ENCODE measurements around the gene ZNF516.
A peak's percentile ranks its signal among the peaks of the same experiment; 100 is the strongest.

Gene ZNF516

DNA sequence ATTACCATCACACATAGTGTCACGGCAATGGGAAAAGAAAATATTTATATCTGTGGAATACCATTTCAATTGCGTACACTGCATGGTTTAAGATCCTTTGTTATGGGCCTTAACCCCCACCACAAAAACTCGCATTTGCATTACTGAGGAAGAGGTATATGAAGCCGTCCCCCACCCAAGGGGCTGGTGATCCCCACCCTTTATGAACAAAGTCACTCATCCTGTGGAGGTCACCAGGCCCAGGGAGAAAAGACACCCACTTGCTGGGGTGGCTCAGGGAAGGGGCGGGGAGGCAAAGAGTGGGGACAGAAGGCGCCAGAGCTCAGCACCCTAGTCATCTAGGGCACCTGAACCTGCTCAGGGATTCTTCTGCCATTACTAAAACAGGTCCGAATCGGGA is 133.8 kb downstream of the ZNF516 start:
- DNase-seq, result no peak

DNA sequence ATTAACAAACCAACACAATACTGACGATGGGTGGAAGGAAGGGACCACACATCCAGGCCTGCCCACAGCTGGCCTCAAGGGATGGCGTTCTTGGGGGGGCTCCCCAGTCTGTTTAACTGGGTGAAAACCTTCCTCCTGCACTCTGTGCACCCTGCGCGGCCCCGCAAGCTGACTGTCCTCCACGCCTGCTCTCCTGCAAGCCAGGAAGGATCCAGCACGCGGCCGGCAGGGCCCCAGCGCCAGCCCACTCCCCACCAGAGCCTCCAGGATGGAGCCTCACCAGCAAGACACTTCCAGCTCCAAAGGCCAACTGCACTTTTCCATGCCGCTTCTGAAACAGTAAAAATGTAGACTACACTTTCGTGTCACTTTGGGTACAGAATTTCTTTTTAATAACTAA is 135.1 kb downstream of the ZNF516 start:
- no peak for DNase-seq

DNA sequence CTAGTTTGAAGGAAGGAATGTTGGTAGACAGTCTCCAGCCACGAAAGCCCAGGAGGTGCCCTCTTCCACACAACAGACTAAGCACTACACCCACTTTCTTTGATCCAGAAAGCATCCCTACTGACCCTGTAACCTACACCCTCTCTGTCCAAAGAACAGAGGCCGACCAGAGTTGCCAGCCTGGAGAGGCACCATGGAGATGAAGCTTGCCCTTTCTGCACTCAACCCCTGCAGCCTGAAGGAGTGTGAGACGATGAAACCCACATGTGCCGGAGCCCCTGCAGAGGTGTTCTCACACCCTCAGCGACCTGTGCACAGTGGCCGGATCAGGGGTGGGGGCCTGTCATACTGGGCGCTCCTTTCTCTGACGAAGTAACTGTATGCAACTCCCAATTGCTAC is 136.3 kb downstream of the ZNF516 start:
- no peak for DNase-seq

DNA sequence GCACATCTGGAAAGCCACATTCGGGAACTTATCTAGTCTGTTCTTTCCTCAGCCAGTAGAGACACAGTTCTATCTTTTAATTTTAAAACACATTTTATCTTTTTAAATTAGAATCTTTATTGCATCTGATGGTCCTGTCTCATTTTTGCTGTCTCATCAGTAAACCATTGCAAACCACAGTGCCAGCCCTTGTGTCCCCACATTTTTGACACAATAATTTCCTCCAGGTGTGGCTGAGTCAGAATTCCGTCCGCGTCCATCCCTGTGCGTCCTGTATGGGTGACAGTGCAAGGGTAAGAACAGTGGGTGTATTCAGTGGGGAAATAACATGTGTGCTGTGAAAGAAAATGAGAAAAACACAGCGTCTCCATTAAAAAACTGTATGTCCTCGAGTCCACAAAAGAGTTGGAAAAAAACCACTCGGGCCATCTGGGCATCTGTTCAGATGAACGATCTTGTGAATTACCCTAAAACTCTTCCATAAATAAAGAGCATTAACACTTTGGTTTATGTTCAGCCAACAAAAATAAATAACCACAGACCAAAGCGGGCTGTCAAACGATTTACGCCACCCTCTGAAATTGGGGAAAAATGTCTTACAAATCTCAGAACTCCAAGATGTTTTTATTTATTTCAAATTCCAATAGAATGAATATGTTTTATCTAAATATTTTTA is 137.3 kb downstream of the ZNF516 start:
- no peak for DNase-seq

DNA sequence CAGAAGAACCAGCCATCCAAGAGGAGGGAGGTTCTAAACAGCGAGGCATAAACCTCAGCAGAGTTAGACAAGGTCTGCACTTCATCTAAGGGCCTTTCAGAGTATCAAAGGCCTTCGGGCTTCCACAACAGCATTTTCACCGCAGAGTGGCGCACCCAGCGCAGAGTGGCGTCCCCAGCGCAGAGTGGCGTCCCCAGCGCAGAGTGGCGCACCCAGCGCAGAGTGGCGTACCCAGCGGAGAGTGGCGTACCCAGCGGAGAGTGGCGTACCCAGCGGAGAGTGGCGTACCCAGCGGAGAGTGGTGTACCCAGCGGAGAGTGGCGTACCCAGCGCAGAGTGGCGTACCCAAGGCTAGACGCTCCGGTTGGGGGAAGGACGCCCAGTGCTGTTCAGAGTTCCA is 137.9 kb downstream of the ZNF516 start:
- DNase-seq, result no peak

DNA sequence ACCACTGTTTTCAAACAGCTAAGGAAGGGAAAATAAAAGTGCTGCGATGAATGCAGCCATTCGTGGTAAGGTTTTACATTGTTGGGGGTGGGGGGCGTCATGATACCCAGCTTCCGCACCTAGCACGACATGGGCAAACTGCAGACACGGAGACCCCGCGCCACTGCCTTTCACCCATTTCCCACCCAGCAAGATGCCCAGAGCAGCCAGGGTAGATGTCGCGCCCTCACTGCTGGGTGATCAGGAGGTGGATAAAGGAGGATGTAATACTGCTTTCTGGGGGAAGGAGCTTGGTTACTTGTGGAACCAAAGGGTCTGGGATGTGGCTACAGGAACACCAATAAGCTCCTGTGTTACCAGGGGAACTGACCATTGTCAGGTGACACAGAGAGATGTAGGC is 138.4 kb downstream of the ZNF516 start:
- DNase-seq, result no peak

DNA sequence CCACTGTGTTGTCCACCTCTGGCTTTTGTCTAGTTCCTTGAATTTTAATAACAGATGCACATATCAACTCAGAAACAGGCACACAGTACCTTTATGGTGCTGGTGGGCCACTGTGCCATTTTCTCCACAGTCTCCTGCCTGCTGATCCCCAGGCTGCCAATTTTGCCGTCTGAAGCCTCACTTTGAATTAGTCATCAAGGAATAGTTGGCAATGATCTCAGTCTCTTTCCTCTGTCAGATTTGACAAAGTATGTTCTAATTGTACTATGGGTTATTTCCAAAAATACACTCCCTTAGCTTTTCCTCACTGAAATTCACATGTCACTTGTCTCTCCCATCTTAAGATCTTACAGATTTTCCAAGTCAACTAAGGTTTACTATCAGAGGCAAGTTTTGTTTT is 140.7 kb downstream of the ZNF516 start:
- DNase-seq, result no peak

DNA sequence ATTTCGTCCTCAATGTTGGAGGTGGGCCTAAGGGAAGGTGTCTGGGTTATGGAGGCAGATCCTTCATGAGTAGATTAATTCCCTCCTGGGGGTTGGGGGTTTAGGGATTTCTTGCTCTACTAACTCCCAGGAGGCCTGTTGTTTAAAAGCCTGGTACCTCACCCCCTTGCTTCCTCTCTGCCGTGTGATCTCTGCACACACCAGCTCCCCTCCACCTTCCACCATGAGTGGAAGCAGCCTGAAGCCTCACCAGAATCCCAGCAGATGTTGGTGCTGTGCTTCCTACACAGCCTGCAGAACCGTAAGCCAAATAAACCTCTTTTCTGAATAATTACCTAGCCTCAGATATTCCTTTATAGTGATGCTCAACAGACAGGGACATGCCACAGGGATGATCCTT is 141.5 kb downstream of the ZNF516 start:
- no peak for DNase-seq

DNA sequence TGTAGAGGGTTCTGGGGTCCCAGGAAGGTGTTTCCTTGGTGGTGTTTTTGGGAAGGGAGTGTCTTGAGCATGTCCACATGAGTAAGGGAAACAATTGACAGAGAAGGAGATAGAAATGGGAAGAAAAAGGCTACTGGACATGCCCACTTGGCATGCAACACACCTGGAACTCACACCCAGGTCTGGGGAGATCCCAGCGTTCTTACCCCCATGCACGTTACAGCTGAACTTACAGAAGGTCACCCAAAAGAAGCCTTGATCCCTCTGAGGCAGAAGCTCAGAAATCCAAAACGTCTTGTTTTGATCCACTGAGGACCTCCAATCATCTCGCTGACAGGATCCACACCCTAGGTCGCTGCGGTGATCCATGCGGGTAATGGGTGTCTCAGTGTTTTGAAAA is 142.0 kb downstream of the ZNF516 start:
- DNase-seq, result no peak

DNA sequence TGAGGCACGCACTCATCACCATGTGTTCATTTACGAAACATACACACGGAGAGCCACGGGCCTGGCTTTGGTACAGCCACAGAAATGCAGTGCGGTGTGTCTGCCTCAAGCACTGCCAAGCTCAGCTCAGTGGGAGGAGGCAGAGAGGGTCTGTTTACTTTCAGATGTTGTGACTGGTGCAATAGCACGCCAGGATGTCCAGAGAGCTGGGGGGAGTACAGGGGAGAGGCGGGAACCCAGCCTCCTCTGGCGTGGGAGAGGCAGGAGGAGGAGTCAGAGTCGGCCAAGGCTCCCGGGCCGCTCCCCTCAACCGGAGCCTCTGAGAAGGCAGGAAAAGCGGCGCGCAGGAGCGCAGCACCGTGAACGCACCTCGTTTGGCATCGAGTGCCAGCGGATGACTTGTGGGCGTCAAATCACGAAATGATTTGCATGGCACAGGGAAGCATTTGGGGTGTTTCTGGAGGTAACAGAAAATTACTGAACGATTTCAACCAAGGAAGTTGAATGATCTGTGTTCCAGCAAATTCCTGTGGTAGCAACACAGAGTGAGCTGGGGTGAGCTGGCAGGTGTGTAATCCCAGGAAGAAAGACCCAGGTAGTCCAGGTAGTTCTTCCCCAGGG is 143.0 kb downstream of the ZNF516 start:
- DNase-seq, result peak; percentile 97

DNA sequence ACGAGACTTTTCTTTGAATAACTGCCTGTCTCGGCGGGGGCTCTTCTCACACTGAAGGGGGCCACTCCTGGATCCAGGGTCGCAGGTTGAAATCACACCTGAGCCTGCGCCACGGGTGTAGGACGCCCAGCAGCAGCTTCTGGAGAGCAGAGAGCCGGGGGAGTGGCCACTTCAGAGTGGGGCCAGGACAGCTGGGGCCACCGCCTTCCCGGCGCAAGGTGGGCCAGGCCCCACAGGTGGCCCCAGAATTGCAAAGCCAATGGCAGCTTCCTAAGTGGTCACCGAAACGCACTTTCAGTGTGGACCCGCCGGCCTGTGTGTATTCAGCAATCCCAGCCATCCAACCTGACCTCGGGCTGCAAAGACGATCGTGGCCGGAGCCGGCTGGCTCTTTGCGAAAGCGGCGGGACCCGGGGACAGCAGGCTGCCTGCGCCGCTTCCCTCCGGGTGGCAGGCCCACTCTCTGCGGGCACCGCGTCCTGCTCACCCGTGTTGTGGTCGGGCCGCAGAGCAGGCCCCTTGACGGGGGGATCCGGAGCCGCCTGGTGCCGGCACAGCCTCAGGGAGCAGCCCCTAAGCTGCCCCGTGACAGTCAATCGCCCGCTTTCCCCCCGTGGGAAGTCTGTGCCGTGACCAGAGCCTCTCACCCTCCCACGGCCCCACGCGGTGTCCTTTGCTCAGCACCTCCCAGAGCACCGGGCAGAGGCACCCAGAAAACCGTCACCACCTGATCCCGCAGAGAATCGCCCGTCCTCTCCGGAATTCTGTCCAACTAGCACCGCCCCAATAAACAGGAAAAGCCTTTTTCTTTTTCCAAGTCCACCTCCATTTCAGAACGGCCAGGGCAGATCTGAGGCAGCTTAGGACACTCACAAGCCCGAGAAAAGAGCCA is 144.7 kb downstream of the ZNF516 start:
- DNase-seq, result no peak

DNA sequence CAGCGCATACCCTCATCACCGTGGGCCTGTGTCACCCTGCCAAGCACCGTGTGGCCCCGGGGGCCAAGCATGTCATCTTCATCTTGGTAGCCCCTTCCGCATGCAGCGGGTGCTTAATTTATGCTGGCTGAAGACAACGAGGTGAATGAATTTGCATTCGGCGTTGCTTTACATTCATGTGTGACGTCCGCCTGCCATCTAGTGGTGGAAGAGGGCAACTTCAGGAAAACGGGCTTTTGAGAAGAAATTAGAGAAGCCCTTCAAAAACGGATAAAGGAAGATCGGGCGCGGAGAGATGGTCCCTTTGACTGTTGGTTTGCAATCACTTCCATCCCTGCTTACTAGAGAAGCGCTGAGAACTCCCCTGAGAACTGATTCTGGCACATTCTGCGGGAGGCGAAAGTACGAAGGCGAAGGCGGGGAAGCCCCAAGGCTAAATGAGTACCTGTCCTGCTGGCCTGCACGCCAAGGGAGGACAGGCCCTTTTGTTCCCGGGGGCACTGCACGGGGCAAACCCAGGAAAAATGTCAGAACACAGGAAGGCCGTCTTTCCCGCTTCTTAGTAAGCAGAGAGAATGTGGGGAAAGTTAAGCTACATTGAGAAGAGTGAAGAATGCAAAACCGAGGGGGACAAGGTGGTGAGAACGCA is 145.9 kb downstream of the ZNF516 start:
- peak; percentile 93 for DNase-seq

DNA sequence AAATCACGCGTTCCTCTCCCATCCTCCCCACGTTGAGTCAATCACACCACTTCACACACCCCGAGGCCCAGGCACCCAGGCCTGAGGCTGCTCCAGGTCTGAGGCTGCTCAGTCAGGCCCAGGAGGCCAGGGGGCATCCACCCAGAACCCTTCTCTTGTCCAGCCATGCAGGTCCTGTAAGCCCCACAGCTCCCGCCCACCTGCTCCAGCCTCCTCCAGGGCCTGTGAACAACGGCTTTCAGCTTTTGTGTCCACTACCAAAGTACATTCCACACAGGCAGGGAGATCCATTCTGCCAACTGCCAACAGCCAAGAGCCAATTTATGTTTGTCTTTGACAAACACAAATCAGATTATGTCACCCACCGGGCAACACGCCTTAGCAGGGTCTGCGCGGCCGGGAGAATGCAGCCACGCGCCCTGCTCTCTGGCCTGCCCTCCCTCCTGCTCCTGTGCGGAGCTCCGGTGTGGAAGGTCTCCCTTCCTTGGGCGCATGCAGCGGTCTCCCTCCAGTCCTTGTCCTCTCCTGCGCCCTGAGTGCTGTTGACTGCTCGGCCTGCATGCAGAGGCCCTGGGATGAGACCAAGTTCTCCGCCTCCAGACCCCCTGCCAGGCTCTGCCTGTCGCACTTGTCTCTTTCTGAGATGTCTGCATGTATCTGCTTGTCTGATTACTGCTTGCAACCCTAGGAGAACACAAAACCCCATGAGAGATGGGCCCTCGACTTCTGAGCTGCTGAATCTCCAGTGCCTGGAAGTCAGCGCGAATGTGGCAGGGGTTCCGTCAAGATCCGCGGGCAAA is 146.6 kb downstream of the ZNF516 start:
- peak; percentile 86 for DNase-seq

DNA sequence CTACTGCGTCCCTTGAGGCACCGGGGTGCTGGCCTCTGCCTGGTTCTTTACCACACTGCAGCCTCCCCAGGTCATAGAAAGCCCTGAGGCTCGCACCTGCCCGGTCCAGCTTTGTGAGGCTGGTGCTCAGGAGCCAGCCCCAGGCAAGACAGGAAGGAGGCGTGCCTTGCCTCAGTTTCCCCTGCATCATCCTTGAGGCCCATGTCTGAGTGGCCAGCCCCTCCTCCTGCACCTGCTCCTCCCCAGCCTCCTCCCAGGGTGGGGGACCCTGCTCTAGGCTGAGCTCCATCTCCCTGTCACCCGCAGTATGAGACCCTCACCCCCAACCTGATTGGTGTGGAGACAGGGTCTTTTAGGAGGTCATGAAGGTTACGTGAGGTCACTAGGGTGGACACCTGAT is 147.7 kb downstream of the ZNF516 start:
- no peak for DNase-seq

DNA sequence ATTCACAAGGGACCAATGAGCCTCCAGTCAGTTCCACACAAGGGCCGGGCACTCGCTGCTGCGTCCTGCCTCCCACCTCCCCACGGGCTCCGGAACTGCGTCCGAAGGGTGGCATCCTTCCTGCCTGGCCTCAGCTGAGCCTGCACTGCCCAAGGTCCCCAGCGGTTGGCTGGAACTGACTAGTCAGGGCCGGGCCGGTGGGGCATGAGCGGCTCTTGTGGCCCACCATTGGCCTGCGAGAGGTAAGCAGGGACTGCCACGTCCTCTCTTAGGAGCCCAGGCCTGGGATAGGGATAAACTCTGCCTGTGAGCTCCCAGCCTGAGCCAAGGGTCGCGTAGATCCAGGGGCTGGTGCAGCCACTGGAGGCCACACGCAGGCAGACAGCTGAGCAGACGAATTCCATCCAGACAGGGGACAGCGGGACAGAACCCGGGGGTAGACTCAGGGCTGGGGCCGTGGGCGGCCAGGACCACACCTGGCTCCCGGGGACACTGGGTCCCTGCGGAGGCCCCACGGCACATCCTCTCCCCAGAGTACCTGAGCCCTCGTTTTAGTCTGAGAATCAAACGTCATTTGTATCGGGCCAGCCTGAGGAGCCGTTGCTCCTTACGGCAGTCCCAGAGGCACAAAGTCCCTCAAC is 148.4 kb downstream of the ZNF516 start:
- no peak for DNase-seq

DNA sequence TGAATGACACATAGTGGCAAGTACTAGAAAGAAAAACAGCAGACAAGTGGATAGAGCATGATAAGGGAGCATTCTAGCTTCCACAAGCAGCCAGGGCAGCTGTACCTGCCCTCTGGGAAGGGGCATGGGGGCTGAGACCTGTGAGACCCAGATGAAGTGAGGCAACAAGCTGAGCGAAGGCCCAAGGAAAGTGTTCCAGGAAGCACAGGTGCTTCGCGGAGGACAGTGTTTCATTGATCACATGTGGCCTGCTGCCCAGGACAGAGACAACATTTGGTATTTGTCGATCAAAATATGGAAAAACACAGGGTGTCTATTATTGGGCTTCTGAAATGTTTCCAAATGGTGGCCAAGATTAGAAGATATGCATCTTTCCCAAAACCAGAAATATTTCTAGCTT is 149.1 kb downstream of the ZNF516 start:
- DNase-seq, result no peak

DNA sequence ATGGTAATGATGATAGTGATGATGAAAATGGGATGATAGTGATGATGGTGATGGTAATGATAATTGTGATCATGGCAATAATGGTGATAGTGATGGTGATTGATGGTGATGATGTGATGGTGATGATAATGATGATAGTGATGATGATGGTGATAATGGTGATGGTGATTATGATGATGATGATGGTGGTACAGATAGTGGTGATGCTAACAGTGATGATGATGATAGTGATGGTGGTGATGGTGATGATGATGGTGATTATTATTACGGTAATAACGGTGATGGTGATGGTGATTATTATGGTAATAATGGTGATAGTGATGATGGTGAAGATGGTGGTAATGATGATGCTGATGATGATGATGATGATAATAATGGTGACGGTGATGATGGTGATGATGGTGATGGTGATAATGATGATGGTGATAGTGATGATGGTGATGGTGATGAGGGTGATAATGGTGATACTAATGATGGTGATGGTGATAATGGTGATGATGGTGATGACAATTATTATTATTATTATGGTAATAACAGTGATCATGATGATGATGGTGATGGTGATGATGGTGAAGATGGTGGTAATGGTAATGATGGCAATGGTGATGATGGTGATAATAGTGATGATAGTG is 151.0 kb downstream of the ZNF516 start:
- DNase-seq, result no peak

DNA sequence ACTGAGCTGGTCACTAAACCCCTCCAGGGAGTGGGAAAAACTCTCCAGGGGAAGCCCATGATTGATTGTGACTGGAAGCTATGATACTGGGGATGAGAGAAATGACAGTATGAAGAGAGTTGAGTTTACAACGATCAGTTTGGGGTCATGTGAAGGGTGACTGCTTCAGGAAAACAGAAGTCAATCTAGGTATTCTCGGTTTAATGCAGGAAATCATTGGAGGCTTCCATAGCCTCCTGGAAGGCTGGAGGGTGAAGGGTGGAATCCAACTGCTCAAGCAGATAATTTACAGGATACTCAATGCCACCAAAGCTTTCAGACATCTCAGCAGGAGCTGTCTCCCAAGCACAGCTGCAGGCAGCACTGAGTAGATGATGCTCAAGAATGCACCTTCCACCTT is 154.6 kb downstream of the ZNF516 start:
- no peak for DNase-seq

DNA sequence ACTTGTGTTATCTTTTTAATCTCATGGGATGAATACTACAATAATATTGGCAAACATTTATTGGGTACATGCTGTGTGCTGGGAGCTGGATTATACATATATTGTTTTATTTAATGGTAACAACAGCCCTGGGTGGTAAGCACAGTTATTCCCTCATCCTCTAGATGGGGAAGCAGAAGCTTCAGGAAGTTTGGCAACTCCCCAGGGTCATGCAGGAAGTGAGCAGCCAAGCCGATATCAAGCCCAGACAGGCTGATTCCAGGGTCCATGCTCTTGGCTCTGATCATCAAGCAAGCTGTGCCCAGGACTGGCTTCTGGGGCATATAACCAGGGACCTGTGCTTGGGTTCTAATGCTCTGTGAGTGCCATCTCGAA is 155.8 kb downstream of the ZNF516 start:
- DNase-seq, result no peak

DNA sequence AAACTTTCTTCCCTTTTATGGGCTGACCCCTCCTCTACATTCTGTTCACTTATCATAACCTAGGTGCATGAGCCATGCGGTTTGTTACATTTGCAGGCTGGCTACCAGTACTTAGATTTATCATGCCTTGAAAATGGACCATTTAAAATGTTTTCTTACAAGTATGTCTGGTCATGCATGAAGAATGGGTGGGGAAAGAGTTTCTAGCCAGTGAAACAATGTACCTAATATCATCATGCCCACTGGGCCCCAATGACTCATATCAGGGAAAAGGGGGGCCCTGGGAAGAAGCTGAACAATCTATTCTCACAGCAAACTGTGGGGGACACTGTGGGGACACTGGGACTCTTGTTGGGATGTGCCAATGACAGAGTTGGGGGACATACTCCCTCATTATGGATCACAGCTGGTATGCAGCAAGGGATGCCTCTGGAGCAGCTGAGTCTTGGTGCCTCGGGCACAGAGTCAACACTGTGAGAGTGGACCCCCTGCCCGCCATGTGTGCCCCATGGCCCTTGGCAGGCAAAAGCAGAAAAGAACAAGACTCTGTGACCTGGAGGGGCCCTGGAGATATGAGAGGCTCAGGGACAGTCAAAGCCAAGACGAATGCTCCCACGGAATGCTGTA is 156.3 kb downstream of the ZNF516 start:
- DNase-seq, result no peak

DNA sequence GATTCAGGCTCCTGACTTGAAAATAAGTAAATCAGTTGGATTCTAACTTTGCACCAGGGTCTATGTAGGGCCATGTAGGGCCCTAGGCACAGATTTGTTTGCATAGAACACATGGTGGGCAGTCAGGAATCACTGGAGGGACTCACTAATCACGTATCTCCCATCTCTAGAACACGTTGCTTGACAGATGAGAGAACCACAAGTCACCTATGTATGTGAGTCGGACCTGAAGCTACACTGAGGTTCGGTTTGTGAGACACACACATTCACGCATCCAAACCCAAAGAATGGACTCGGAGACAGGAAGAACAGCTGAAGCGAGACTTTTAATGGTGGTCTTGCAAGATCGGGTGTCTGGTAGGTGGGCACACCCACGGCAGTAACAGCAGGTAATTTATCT is 157.0 kb downstream of the ZNF516 start:
- no peak for DNase-seq

All from NCI-H510A treated with DMSO at 0.1 percent for 48 hours (cell line).